ENCODE data around the gene ITGA2B.
A peak's percentile ranks its signal among the peaks of the same experiment; 100 is the strongest.
"Not testable (repeated sequence)": the region's sequence is repeated elsewhere in the genome, so short reads cannot be mapped to it uniquely, and the experiment has no call there.

Gene ITGA2B

DNA sequence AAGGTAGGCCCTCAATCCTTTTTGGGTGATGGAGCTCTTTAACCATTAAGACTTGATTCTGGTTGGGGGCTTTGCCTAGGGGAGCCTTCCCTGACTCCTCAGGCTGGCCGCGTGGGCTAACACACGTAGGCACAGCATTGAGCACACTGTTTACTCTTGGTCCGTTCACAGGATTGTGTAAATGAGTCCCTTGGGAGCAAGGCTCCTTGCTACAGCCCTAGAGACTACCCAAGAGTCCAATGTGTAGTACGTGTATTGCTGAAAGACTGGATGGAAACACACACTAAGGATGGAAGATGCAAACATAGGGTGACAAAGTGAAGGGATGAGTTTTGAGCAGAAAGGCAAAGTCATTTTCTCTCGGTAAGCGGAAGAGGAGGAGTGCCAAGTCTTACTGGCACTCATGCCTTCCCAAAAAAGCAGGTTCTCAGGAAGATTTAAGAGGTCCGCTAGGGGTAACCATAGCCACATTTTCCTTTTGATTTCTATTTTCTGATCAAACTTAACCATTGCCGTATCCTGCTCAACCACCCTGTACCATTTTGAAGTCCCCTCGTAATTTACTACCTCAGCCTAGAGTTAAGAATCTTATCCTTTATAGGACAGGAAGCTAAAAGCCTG is 911 bp upstream of the ITGA2B start:
- DNase-seq (ENCODE audit: low read depth in 2 of 2), result no peak

DNA sequence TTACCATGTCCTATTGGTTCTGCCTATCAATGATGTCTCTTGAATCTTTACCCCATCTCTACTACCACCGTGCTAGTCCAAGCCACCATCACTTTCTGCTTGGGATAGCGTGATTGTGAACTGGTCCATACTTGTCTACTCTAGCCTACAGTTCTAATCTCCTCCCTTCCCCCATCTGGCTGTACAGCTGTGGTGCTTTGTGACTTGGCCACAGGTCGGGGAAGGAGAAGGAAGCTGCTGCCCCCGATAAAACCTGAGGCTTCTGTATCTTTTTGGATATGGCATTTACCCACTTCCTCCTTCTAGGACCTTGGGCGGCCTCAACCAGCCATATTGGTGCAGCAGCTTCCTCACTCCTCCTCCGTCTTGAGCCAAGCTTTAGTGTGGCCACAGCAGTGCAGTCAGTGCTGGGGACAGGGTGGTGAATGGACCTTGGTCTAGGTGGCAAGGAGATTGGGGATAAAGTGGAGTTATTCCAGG is 314 bp upstream of the ITGA2B start:
- DNase-seq (ENCODE audit: low read depth in 2 of 2), result no peak

DNA sequence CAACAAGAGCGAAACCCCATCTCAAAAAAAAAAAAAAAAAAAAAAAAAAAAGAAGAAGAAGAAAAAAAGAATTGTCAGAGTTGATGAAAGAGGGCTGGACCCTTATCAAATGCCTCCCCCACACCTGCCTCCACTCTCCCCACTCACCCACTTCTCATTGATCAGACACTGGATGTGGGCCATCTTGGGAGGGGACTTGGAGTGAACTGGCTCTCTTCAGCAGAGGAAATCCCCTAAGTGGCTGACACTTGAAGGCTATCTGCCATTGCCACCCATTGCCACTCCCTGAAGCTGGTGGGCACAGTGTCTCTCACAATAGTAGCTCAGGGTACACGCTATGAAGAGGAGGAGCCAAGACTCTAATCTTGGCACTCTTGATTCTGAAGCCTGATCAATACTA is 1.6 kb downstream of the ITGA2B start:
- DNase-seq (ENCODE audit: low read depth in 2 of 2), result no peak

DNA sequence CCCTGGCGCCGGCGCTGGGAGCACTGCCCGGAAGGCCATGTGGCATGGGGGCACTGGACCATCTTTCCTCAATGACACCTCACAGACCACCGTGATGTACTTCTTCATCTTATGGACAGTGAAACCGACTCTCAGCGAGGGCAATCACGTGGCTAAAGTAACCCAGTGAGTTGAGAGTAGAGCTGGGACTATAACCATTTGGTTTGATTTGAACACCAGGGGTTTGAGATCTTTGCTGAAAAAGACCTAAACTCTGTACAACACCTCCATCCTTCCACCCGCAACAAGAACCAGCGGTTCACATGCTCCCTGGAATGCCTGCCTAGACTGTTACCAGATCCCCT is 3.3 kb downstream of the ITGA2B start:
- no peak for DNase-seq (ENCODE audit: low read depth in 2 of 2)

DNA sequence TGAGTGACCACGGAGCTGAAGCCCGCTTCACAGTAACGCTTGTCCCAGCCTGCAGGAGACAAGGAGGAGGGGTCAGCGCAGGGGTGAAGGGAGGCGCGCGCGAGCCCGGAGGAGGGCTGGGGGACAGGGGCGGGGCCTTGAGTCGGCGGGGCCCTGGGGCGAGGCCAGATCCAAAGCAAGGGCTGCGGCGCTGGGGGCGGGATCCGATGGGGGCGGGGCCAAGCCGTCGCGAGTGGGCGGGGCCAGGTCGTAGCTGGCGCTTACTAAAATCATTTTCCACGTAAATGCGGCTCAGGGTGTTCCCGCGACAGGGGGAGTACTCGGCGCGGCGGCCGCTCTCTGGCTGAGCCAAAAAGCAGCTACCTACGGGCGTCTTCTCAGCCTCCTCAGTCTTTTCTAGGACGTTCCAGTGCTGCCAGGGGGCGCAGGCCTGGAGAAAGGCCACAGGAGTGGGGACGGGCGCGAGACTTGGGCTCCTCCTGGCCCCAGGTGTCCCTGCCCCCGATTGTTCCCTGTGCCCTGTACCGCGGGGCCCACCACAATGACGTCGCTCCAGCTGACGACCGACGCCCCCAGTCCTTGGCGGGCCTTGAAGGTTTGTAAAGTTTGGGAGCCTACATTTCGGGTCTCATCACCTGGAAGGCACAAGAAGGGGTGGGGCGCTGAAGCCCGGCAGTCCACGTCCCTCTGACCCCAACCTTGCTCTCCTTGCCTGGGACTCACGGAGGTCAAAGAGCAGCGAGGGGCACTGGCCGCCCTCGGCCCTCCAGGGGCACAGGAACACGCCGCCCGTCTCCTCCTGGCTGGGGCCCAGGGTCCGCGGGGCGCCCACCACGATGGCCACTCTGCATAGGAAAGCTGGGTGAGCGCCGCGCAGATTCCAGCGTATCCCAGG is 3.9 kb downstream of the ITGA2B start:
- peak; percentile 32 to 39 for DNase-seq (ENCODE audit: low read depth in 2 of 2)

DNA sequence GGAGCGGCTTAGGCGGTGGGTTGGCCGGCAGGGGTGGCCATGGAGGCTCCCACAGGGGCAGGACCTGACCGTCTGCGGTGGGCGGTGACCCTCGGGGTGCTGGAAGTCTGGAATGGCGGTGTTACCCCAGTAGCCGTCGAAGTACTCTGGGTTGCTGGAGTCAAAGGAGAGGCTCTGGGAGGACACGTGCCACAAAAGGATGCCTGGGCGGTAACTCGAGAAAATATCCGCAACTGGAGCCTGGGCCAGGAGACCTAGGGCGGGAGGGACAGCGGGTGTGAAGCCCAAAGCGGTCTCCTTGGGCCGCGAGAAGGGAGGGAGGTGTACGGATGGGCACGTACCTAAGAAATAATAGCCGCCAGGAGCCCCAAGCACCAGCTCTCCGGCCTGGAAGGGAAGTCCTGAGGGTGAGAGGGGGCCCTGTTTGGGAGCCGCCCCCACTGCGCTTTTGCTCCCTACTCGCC is 4.6 kb downstream of the ITGA2B start:
- no peak for DNase-seq (ENCODE audit: low read depth in 2 of 2)

DNA sequence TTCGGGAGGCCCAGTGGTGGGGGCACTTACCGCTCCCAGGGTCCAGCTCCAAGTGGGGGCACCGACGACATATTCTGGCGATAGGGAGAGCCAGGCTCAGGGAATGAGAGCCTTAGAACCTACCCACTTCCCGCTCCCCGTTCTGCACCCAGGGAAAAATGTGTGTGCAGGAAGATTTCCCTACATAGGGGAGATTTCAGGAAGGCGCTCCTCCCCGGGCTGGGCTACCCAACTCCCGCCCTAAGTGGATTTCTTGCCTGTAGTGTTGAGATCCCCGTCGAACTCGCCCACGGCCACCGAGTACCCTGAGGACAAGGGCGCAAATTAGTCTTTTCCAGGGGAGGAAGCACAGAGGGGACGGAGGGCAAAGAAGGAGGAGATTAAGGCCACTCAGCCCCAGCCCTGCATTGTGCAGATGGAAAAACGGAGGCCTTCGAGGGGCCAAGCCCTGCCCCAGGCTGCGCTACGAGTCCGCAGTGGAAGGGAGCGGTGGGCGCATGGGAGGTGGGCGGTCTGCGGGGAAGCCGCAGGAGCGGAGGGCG is 5.1 kb downstream of the ITGA2B start:
- no peak for DNase-seq (ENCODE audit: low read depth in 2 of 2)

DNA sequence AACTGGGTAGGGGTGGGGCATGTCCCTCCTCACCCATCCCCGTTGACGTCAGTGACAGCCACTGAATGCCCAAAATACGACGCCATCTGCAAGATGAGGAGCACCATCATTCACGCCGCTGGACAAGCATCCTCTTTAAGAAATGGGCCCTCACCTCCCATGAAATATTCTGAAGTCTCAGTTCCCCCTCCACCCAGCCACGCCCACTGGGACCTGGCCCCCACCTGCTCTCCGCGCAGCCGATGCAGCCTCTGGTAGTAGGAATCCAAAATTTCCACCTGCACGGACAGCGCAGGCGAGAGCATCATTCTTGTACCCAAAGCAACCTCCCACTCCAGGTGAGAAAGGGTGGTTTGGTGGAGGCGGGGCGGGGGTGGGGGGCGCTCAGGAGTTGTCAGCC is 5.6 kb downstream of the ITGA2B start:
- no peak for DNase-seq (ENCODE audit: low read depth in 2 of 2)

DNA sequence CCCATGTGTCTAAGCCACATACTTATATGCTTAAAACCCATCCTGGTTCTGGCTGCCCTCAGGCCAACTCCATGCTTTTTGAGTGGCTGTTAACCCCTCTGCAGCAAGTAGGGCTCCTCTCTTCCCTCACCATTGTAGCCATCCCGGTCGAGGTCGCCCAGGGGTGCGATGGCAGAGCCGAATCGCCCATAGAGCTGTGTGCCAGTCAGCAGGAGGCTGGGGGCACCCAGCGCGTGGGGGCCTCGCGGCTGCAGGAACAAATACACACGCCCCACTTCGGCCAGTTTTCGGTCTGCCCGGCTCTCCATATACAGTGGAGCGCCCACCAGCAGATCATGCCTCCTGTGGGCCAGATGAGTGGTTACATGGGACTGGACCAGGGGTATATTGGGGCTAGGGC is 6.1 kb downstream of the ITGA2B start:
- DNase-seq (ENCODE audit: low read depth in 2 of 2), result no peak

DNA sequence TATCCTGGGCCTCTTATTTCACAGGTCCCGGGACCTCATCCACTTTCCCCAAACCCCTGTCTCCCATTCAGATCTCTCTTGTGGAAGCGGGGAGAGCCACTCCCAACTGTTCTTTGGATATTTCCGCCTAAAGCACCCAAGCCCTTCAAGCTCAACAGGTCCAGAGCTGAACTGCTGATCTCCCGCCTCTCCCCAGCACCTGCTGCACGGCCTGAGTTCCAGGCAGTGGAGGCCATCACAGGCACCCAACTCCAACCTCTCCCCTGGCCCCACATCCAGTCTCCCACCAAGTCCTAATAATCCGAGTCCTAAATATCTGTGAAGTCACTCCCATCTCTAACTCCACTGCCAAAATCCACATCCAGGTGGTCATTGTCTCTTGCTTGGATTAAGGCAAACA is 6.5 kb downstream of the ITGA2B start:
- no peak for DNase-seq (ENCODE audit: low read depth in 2 of 2)

DNA sequence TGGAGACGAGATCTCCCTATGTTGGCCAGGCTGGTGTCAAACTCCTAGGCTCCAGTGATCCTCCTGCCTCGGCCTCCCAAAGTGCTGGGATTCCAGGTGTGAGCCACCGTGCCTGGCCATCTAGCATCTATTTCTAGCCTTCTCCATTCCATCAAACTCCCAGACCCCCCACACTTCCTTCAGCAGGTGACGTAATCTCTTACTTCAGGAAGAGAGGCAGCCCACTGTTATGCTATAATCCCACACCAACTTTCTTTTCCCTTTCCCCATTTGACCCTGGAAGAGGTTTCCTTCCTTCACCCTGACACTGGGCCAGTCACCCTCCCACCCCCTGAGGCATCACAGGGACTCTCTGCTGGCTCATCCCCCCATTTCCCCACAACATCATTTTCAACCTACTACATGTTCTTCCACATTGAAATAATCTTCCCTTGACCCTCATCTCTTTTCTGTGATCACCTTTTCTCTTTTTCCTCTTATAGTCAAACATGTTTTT is 7.6 kb downstream of the ITGA2B start:
- no peak for DNase-seq (ENCODE audit: low read depth in 2 of 2)

DNA sequence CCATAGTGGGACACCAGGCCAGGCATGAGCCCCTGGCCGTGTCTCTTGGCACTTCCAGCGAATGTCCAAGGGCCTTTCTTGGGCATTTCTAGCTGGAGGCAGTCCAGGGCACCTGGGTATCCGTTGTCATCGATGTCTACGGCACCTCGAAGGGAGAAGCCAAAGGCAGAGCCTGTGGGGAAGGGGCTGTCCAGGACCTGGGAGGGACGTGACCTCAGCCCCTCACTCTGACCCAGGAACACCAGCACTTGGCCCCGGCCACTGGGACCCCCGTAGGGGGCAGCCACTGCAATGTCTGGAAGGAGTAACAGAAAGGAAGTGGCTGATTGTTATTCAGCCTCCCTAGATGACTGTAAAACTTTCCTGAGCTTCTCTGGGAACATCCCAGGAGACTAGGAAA is 8.7 kb downstream of the ITGA2B start:
- no peak for DNase-seq (ENCODE audit: low read depth in 2 of 2)

DNA sequence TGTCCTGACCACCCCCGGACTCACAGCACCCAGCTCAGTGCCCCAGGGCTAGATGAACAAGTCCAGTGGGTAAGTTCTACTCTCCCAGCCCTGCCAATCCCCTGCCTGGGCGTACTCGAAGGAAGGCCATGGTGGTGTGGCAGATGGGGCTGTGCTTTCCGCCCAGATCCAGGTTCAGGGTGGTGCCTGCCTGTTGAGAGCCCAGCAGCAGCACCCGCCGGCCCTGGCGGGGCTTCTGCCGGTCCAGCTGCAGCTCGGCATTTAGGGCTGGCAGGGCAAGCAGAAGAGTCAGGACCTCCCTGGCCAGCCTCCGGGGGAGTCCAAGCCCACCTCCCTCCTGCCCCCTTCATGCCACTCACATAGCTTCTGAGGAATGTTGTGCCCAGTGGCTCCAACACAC is 9.6 kb downstream of the ITGA2B start:
- DNase-seq (ENCODE audit: low read depth in 2 of 2), result no peak

DNA sequence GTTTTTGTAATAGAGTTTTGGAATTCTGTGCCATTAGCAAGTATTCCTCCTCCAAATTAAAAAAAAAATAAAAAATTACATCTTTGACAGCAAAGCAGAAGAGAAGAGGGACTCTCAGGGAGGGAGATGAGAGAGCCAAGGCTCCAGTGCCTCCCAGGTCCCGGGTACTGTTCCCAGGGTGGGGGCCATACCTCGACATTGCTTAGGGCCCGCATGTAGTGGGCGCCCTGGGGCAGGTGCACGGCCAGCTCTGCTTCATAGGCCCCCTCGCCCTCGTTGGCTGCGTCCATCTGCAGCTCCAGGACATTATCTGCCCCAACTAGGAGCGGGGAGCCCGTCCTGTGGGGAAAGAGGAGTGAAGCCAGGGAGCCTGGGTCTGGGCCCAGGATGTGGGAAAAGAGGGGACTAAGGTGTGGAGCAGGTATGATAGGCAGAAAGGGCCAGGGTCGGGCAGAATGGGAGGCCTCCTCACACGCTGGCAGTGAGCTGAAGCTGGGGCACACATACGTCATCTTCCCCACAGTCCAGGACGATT is 11.2 kb downstream of the ITGA2B start:
- DNase-seq (ENCODE audit: low read depth in 2 of 2), result no peak

DNA sequence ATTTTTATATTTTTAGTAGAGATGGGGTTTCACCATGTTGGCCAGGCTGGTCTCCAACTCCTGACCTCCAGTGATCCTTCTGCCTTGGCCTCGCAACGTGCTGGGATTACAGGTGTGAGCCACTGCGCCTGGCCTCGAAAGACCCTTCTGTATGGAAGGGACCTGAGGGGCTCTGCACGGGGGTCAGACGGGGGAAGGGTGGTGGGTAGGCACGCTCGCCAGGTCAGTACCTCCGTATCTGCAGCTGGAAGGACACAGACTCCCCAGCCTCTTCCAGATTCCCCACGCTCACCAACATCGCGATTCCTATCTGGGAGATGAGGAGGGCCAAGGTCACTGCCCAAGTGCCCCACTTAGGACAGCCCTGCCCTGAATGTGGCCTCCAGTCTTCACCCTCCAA is 12.7 kb downstream of the ITGA2B start:
- no peak for DNase-seq (ENCODE audit: low read depth in 2 of 2)

DNA sequence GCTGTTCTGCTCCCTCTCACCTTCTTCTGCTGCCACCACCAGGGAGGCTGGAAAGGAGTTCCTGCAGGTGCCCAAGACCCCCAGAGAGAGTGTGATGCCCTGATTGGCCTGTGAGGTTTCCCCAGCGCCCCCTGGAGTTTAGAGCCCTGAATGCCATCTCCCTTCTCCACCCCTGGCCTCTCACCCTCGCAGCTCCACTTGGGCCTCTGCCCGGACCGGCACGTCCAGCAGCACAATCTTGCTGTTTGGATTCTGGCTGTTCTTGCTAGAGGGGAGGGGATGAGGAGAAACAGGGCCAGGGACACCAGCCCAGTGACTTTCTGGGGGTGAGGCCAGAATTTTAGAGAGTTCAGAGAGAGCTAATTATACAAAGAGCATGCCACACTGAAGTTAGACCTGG is 13.3 kb downstream of the ITGA2B start:
- no peak for DNase-seq (ENCODE audit: low read depth in 2 of 2)

DNA sequence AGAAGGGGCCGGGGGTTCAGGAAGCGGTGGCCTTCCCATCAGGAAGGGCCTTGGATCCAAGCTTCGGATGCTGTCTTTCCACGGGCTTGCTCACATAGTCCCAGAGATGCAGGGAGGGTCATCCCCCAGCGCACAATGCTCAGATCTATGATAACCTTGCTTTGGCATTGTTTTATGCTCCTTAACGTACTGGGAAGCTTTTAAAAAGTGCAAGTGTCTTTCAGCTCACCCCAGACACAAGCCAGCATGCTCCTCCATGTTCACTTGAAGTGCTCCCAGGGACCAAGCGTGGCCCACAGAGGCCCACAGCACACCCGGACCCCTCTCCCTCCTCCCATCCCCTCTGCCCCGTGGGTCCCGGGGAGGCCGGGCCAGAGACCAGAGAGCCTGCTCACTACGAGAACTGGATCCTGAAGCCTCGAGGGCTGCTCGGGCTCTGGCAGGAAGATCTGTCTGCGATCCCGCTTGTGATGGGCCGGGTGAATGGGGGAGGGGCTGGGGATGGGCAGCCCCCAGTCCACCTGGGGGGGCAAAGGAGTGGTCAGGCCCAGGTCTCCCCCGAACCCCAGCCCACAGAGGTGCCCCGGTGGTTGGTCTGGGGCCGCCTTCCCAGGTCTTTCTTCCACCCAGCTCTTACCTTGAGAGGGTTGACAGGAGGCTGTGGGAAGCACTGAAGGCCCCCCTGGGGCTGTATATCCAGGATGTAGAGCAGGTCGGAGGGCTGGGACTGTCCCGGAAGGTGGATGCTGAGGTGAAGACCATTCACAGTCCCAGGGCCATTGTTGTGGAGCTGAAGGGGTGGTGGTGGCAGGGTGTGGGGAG is 14.0 kb downstream of the ITGA2B start:
- no peak for DNase-seq (ENCODE audit: low read depth in 2 of 2)

DNA sequence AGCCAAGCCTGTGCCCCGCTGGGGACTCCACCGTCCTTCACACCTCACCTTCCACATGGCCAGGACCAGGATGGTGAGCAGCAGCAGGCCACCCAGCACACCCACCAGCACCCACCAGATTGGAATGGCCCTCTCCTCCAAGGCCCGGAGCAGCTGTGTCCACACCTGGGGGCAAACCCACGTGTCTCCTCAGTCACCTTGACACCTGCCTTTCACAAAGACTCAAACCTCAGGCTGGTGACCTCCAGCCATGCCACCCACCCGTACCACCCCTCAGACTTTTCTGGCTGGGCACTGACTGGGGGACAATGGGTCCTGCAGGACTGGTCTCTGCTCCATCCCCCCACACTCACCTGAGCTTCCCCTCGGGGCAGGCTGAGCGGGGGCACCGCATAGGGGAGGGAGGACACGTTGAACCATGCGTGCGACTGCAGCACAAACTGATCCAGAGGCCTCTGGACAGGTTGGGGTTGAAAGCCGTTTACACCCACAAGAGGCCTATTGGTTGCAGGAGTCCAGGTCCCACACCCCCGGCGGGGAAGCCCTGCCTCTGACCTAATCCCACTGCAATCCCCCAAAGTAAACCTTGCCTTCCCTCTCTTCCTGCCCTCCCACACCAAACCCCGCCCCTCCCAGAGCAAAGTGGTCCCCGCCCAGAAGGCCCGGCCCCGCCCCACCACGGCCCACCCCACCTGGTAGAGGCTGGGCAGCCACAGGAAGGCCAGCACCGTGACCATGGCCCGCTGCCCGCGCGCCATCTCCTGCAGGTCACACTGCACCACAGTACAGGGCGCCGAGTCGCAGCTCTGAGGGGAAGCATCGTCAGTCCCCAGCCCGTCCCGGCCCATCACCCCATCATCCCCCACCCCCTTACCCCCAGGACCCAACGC is 14.9 kb downstream of the ITGA2B start:
- no peak for DNase-seq (ENCODE audit: low read depth in 2 of 2)

DNA sequence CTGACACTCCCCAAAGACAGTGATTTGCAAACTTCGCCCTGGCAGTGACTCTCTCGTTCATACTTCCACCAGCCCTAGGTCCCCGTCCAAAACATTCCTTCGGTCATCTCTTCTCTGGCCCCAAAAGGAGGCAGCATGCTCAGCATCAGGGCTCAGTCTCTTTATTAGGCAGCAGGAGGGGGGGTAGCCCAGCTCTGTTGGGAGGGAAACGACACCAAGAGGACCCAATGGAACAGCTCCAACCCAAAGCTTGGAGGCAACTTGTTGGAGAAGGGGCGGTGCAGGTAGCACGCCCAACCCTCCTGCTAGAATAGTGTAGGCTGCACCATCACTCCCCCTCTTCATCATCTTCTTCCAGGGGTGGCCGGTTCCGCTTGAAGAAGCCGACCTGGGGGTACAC is 17.4 kb downstream of the ITGA2B start:
- DNase-seq (ENCODE audit: low read depth in 2 of 2), result no peak

DNA sequence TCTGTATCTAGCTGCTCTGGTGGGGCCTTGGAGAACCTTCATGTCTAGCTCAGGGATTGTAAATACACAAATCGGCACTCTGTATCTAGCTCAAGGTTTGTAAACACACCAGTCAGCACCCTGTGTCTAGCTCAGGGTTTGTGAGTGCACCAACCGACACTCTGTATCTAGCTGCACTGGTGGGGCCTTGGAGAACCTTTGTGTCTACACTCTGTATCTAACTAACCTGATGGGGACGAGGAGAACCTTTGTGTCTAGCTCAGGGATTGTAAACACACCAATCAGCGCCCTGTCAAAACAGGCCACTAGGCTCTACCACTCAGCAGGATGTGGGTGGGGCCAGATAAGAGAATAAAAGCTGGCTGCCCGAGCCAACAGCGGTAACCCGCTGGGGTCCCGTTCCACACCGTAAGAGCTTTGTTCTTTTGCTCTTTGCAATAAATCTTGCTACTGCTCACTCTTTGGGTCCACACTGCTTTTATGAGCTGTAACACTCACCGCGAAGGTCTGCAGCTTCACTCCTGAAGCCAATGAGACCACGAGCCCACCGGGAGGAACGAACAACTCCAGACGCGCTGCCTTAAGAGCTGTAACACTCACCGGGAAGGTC is 19.9 kb downstream of the ITGA2B start:
- DNase-seq (ENCODE audit: low read depth in 2 of 2), result not testable (repeated sequence)

Data from fibroblast of skin of left quadriceps (primary cell).